Liver (tissue), 9 donors: Measurements from ENCODE around the gene NUDT16L1. TPM values are rescaled to one million over a fixed set of nuclear protein-coding genes. Genes with fewer than 3 reads are reported as not detected.

Experiments used
- DNase-seq: peaks from one replicate; pipeline ENCODE4 v3.0.0-alpha.2; 2017; ENCODE audit warnings: low spot score
- H3K27ac ChIP-seq, 2 donors: one replicate each; pipeline ENCODE4 v1.7.0; 2013; ENCODE audit warnings: inconsistent platforms in 2 of 2, low read length in 2 of 2, control low read depth in 1 of 2, low read depth in 1 of 2, mild to moderate bottlenecking in 1 of 2
- H3K27me3 ChIP-seq, 4 donors: one replicate each; pipeline versions ENCODE4 v1.6.1 to v1.7.0; 2013; ENCODE audit warnings: low read length in 3 of 4, inconsistent platforms in 1 of 4, mild to moderate bottlenecking in 1 of 4, moderate library complexity in 1 of 4; ENCODE audit not compliant: control insufficient read depth in 4 of 4, insufficient read depth in 4 of 4
- H3K36me3 ChIP-seq, 4 donors: one replicate each; pipeline versions ENCODE4 v1.6.1 to v1.7.0; 2013; ENCODE audit warnings: low read length in 3 of 4, mild to moderate bottlenecking in 3 of 4, low read depth in 1 of 4, moderate library complexity in 1 of 4; ENCODE audit not compliant: control insufficient read depth in 4 of 4, insufficient read depth in 3 of 4
- H3K4me1 ChIP-seq, 4 donors: one replicate each; pipeline versions ENCODE4 v1.6.1 to v1.7.0; 2013; ENCODE audit warnings: low read length in 3 of 4, mild to moderate bottlenecking in 3 of 4, moderate library complexity in 1 of 4; ENCODE audit not compliant: control insufficient read depth in 4 of 4, insufficient read depth in 4 of 4
- H3K4me3 ChIP-seq, 3 donors: one replicate each; pipeline versions ENCODE4 v1.6.1 to v1.7.0; 2013; ENCODE audit warnings: low read length in 3 of 3, control low read depth in 1 of 3, low read depth in 1 of 3, mild to moderate bottlenecking in 1 of 3
- H3K9ac ChIP-seq, 2 donors: one replicate each; pipeline ENCODE4 v1.7.0; 2013; ENCODE audit warnings: low read length in 2 of 2, mild to moderate bottlenecking in 2 of 2, moderate library complexity in 2 of 2, control low read depth in 1 of 2, low read depth in 1 of 2
- H3K9me3 ChIP-seq, 4 donors: one replicate each; pipeline versions ENCODE4 v1.6.1 to v1.7.0; 2013; ENCODE audit warnings: low read length in 3 of 4; ENCODE audit not compliant: control insufficient read depth in 4 of 4
- ATF3 ChIP-seq: IDR thresholded peaks from 2 replicates; pipeline ENCODE4 v1.6.1; 2016; ENCODE audit warnings: antibody characterized with exemption
- CTCF ChIP-seq: fragments of 150-350 bp; IDR thresholded peaks from 2 replicates; pipeline ENCODE4 v1.5.1; 2017; ENCODE audit warnings: improper control_type of control experiment, low read depth, low read length; ENCODE audit not compliant: missing input control
- EGR1 ChIP-seq, 2 donors: IDR thresholded peaks; 2 replicates each; pipeline ENCODE4 v1.6.1; 2016 to 2018; ENCODE audit warnings: antibody characterized with exemption in 2 of 2, low read depth in 2 of 2
- FOXA1 ChIP-seq: IDR thresholded peaks from 2 replicates; pipeline ENCODE4 v1.6.1; 2016; ENCODE audit warnings: antibody characterized with exemption
- FOXA2 ChIP-seq: IDR thresholded peaks from 2 replicates; pipeline ENCODE4 v1.6.1; 2016; ENCODE audit warnings: antibody characterized with exemption
- GABPA ChIP-seq, 2 donors: IDR thresholded peaks in 1 of 2; conservative IDR thresholded peaks in 1 of 2; 2 replicates each; pipeline ENCODE4 v1.6.1; 2016; ENCODE audit warnings: antibody characterized with exemption in 2 of 2, mild to moderate bottlenecking in 1 of 2, moderate library complexity in 1 of 2
- HNF4A ChIP-seq, 2 donors: conservative IDR thresholded peaks; 2 replicates each; pipeline ENCODE4 v1.6.1; 2016; ENCODE audit warnings: antibody characterized with exemption in 2 of 2, mild to moderate bottlenecking in 2 of 2
- HNF4G ChIP-seq: IDR thresholded peaks from 2 replicates; pipeline ENCODE4 v1.6.1; 2016; ENCODE audit warnings: antibody characterized with exemption
- JUND ChIP-seq, 2 donors: IDR thresholded peaks; 2 replicates each; pipeline ENCODE4 v1.6.1; 2016; ENCODE audit warnings: antibody characterized with exemption in 2 of 2
- MAX ChIP-seq: IDR thresholded peaks from 2 replicates; pipeline ENCODE4 v1.6.1; 2016; ENCODE audit warnings: antibody characterized with exemption
- NR2F2 ChIP-seq: IDR thresholded peaks from 2 replicates; pipeline ENCODE4 v1.6.1; 2016; ENCODE audit warnings: antibody characterized with exemption
- RAD21 ChIP-seq, 2 donors: IDR thresholded peaks; 2 replicates each; pipeline ENCODE4 v1.6.1; 2016; ENCODE audit warnings: antibody characterized with exemption in 2 of 2, mild to moderate bottlenecking in 2 of 2
- REST ChIP-seq: IDR thresholded peaks from 2 replicates; pipeline ENCODE4 v1.6.1; 2016; ENCODE audit warnings: antibody characterized with exemption, mild to moderate bottlenecking
- RXRA ChIP-seq, 2 donors: IDR thresholded peaks; 2 replicates each; pipeline ENCODE4 v1.6.1; 2017 to 2018; ENCODE audit warnings: antibody characterized with exemption in 2 of 2, mild to moderate bottlenecking in 1 of 2
- SP1 ChIP-seq: IDR thresholded peaks from 2 replicates; pipeline ENCODE4 v1.6.1; 2018; ENCODE audit warnings: antibody characterized with exemption, mild to moderate bottlenecking
- TAF1 ChIP-seq: conservative IDR thresholded peaks from 2 replicates; pipeline ENCODE4 v1.6.1; 2016; ENCODE audit warnings: antibody characterized with exemption, mild to moderate bottlenecking
- YY1 ChIP-seq: IDR thresholded peaks from 2 replicates; pipeline ENCODE4 v1.6.1; 2016; ENCODE audit warnings: antibody characterized with exemption, mild to moderate bottlenecking
- ZBTB33 ChIP-seq: IDR thresholded peaks from 2 replicates; pipeline ENCODE4 v1.6.1; 2016; ENCODE audit warnings: antibody characterized with exemption
- WGBS: extraction: QIAGEN DNeasy Blood & Tissue Kit; methylation state at CpG from one replicate; pipeline ENCODE4 v1.1.7; 2013; 5-methylcytosine and 5-hydroxymethylcytosine counted together
- polyA plus RNA-seq, 2 donors: library from polyadenylated mRNA; stranded (reverse) in 1 of 2; unstranded in 1 of 2; fragments of 200-250 nt in 1 of 2; fragments of >200 nt in 1 of 2; fragmentation: Nextera tagmentation in 1 of 2; extraction: Ambion mirVana in 1 of 2; gene quantifications; one replicate each; pipeline versions ENCODE4 v1.2.1 to v1.2.3, GENCODE V29; 2013 to 2015
- total RNA-seq, 2 donors: library from RNA; depleted of rRNA; stranded (reverse); fragments of >200 nt; gene quantifications; one replicate each; pipeline ENCODE4 v1.2.3, GENCODE V29; 2014
- donor health status: healthy.
- donor health status: healthy.
- donor health status: healthy.
- donor health status: healthy.
- donor health status: healthy.

Gene NUDT16L1
- total and polyA plus RNA-seq, 4 donors = 22.4 to 43.4 (median 36.3) TPM

GRCh38 chr16:4684763-4685162, 8.6 kb upstream of the NUDT16L1 start:
- peak overlapping the region; percentile 88 to 98 for H3K27ac ChIP-seq
- H3K27me3 ChIP-seq = no peaks in the 10 kb centered on the region
- H3K36me3 ChIP-seq = peaks cover 0 to 9% (median 6%) of the 10 kb centered on the region in 4 donors
- no peaks in the 10 kb centered on the region for H3K9me3 ChIP-seq
- TF ChIP-seq RXRA (IDR thresholded peaks at IDR 0.05) (peak; percentile 74 to 96), EGR1 (IDR thresholded peaks at IDR 0.05; ENCODE audit: low read depth in 2 of 2) (peak in 1 of 2 donors; percentile 25), HNF4A (conservative IDR thresholded peaks at IDR 0.05) (peak; percentile 57 to 93), GABPA (IDR thresholded peaks at IDR 0.05 in 1 of 2, conservative IDR thresholded peaks at IDR 0.05 in 1 of 2) (peak in 1 of 2 donors; percentile 21), TAF1 (no peak), REST (peak; percentile 80), ATF3 (no peak), YY1 (peak; percentile 75), SP1 (peak; percentile 68), HNF4G (no peak), FOXA1 (no peak), MAX (peak; percentile 88), CTCF (no peak), JUND (IDR thresholded peaks at IDR 0.05) (peak in 1 of 2 donors; percentile 72), FOXA2 (peak; percentile 31), RAD21 (IDR thresholded peaks at IDR 0.05) (peak in 1 of 2 donors; percentile 13), ZBTB33 (no peak), NR2F2 (peak; percentile 12)
- H3K9ac ChIP-seq = peak overlapping the region in 1 of 2 donors; percentile 40
- no peak overlapping the region for H3K4me3 ChIP-seq
- H3K4me1 ChIP-seq = peaks cover 20 to 95% (median 79%) of the 10 kb centered on the region in 4 donors
- 34% methylated on average over 13 of the region's 13 CpGs for WGBS
- DNase-seq = no peak
